ENCODE data around the gene STEAP1B.

GRCh38 chr7:22399091-22399490 lies 100.9 kb downstream of the STEAP1B start:
- TF ChIP-seq CTCF (conservative IDR thresholded peaks at IDR 0.05; ENCODE audit: low read depth, low read length) (no peak), RFX5 (IDR thresholded peaks at IDR 0.05; ENCODE audit: low read depth, low read length) (no peak), POLR2A (IDR thresholded peaks at IDR 0.05; ENCODE audit: low read depth, low read length) (no peak), RAD21 (IDR thresholded peaks at IDR 0.05; ENCODE audit: low read length) (no peak), SMC3 (IDR thresholded peaks at IDR 0.05; ENCODE audit: low read depth, low read length) (no peak), MAFK (IDR thresholded peaks at IDR 0.05; ENCODE audit: low read depth, low read length) (no peak), CEBPB (IDR thresholded peaks at IDR 0.05; ENCODE audit: low read depth, low read length) (no peak), MAZ (IDR thresholded peaks at IDR 0.05; ENCODE audit: borderline replicate concordance, low read depth, low read length) (no peak)
- TF ChIP-seq, protein P1, sequence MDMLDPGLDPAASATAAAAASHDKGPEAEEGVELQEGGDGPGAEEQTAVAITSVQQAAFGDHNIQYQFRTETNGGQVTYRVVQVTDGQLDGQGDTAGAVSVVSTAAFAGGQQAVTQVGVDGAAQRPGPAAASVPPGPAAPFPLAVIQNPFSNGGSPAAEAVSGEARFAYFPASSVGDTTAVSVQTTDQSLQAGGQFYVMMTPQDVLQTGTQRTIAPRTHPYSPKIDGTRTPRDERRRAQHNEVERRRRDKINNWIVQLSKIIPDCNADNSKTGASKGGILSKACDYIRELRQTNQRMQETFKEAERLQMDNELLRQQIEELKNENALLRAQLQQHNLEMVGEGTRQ (IDR thresholded peaks at IDR 0.05; ENCODE audit: low read depth, low read length) = no peak
